Sciatic nerve (tissue), 2 donors: Measurements from ENCODE around the gene LPP. TPM values are rescaled to one million over a fixed set of nuclear protein-coding genes. Genes with fewer than 3 reads are reported as not detected.
A peak's percentile ranks its signal among the peaks of the same experiment; 100 is the strongest.
"Not testable (repeated sequence)": the region's sequence is repeated elsewhere in the genome, so short reads cannot be mapped to it uniquely, and the experiment has no call there.

Experiments
- ATAC-seq: fragments of 200-7000 bp; cut with Tn5 transposase; one replicate; pipeline ENCODE4 v1.9.1; 2020; ENCODE audit warnings: mild to moderate bottlenecking, moderate library complexity
- DNase-seq: peaks from one replicate; pipeline ENCODE4 v3.0.0-alpha.2; 2020; ENCODE audit warnings: low spot score
- intact Hi-C: fragments of 100-400 bp; cut with DNase I; formaldehyde crosslinking; loops from one replicate; pipeline ENCODE4 v1.14.2; 2022
- total RNA-seq: library from RNA; stranded (reverse); fragmentation: NEBNext Ultra II Directional; extraction: Animal tissue kit (Norgen Biotek cat#: 25700); gene quantifications from one replicate; pipeline ENCODE4 v1.2.1, GENCODE V29; 2021
- donor health status: DM: no; HTN: no; CAD: no.
- donor health status: DM: no; HTN: no; CAD: no.

LPP gene
- total RNA-seq, 1 donor from 2014 or later: 231 TPM

DNA sequence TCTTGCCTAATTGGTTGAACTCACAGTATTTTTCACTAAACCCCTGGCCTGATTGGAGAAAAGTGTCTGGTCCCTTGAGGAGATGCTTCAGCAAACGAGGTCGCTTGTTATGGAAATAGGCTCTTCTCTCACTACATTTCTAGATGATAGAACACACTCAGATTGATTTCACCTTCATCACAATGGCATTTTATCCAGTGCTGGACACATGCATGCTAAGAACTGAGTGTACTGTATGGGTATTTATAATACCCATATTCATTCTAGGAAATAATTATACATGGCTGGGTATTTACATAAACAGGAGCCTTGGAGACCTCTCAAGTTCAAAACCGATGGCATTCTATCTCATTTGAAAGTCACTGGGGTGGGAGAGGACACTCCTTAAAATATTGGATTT, 444.9 kb downstream of the LPP start:
- ATAC-seq: no peak
- intact Hi-C loops: no loop called here
- DNase-seq: no peak

GRCh38 chr3:188602111-188602510, 448.2 kb downstream of the LPP start:
- ATAC-seq: no peak
- intact Hi-C loops: no loop called here
- no peak for DNase-seq

GRCh38 chr3:188602620-188603019, 448.7 kb downstream of the LPP start:
- intact Hi-C loops: no loop called here
- no peak for ATAC-seq
- DNase-seq: no peak

DNA sequence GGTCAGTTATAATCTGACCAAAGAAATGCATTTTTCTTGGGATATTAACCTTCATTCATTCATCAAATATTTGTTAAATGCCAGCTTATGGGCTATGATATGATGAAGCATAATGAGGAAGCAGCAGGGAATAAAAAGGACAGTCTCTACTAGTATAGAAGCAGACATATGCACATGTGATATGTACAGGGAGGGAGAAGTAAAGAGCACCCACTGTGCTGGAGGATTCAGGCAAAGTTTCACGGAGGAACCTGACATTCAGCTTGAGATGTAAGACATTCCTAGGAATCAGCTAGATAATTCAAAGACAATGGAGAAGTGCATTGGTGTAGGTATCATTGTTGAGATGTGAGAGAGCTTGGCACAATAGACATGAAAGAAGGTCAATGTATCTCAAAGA, 450.7 kb downstream of the LPP start:
- intact Hi-C loops: no loop called here
- ATAC-seq (no peak), DNase-seq (no peak)

DNA sequence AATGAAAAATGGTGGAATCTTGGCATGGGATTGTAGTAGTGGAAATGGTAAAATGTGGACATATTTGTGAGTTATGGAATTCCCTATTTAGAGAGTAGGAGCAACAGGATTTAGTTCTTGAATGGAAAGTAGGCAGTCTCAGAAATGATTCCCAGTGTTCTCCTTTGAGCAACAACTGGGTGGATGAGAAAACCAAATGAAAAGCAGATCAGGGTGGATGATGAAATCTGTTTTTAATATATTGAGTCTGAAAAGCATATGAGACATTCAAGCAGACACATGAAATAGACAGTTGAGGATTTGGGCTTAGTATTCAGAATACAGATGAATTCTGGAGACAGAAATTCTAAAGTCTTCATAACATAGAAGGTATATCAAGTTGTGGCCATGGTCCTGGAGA, 451.3 kb downstream of the LPP start:
- DNase-seq (no peak), ATAC-seq (peak; percentile 54)
- intact Hi-C loops: no loop called here

- intact Hi-C loops: no loop called here
- ATAC-seq (no peak), DNase-seq (no peak)
Observed at GRCh38 chr3:188605905-188606304, 451.9 kb downstream of the LPP start.

- intact Hi-C loops: no loop called here
- ATAC-seq (no peak), DNase-seq (no peak)
Observed at GRCh38 chr3:188607805-188608315, 453.9 kb downstream of the LPP start.

DNA sequence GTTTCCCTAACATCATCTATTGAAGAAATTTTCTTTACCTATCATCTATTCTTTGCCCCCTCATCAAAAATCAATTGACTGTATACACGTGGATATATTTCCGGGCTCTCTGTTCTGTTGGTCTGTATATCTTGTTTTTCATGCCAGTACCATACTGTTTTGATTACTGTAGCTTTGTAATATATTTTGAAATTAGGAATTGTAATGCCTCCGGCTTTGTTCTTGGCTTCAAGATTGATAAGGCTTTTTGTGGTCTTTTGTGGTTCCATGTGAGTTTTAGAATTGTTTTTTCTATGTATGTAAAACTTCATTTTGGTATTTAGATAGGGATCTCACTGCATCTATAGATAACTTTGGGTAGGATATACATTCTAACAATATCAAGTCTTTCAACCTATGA, 454.4 kb downstream of the LPP start:
- intact Hi-C loops: no loop called here
- ATAC-seq (no peak), DNase-seq (no peak)

DNA sequence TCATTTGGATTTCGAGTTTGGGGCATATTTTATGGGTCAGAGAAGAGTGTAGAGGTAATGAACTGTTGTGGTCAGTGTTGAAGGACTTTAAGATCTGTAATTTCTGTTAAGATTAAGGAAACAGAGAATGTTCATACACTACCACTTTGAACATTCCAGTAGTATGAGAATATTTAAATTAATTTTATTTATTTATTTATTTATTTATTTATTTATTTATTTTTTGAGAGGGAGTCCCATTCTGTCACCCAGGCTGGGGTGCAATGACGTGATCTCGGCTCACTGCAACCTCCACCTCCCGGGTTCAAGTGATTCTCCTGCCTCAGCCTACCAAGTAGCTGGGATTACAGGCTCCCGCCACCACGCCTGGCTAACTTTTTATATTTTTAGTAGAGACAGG, 459.8 kb downstream of the LPP start:
- intact Hi-C loops, DNase-seq, ATAC-seq: not testable (repeated sequence)

DNA sequence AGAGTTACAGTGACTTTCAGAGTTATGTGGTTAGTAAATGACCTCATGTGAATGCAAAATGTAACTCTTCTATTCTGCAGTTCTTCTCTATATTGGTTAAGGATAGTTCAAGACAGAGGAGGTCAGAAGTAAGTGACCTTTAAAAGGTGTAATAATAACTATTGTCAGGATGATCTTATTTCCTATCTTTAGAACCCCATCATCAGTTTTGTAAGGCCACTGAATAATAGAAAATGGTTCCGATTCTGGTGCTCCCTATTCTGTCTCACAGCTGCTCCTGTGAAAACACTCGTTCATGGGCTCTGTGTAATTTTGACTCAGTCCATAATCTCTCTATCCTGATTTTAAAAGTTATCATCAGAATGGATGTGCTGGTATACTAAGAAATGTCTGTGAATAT, 463.3 kb downstream of the LPP start:
- DNase-seq: no peak
- intact Hi-C loops: no loop called here
- ATAC-seq: no peak

DNA sequence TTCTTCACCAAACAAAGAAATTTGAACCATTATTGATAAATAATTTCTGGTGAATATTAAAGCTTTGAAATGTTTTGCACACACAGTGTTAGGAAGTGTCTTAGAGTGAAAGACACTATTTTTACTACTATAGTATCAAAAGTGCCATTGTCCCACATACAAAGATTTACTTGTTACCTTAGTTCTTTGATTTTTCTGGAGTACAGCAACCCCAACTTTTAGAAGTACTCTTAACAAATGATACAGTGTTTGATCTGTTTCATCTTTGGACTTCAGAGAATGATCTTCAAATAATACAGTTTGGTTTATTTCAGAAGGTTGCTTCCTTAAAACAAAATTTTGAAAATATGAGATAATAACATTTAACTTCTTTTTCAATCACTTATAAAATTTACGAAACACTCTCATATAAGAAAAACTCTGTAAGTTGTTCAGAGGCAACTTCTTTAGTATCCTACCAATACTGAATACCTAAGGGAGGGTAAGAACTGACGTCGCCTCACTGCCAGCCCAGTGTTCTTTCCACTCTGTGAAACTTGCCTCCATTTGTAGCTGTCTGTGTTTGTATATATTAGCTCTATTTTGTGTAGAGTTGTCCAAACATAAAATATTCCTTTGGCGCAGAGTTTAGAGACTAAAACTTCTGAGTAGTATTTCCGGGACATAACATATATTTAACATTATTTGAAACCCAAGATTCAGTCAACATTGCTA, 464.2 kb downstream of the LPP start:
- ATAC-seq (no peak), DNase-seq (no peak)
- intact Hi-C loops: no loop called here

GRCh38 chr3:188620752-188621151, 466.8 kb downstream of the LPP start:
- no peak for ATAC-seq
- no peak for DNase-seq
- intact Hi-C loops: no loop called here

GRCh38 chr3:188624384-188624783, 470.4 kb downstream of the LPP start:
- DNase-seq (no peak), ATAC-seq (peak; percentile 92)
- intact Hi-C loops: no loop called here

- ATAC-seq (no peak), DNase-seq (no peak)
- intact Hi-C loops: no loop called here
Observed at GRCh38 chr3:188624828-188625227, 470.9 kb downstream of the LPP start.

DNA sequence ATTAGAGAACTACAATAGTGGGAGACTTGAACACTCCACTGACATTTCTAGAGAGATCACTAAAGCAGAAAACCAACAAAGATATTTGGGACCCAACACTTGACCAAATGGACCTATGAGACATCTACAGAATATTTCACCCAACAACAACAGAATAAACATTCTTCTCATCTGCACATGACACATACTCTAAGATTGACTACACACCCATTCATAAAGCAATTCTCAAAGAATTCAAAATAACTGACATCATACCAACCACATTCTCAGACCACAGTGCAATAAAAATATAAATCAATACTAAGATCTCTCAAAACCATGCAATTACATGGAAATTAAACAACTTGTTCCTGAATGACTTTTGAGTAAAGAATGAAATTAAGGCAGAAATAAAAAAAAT, 473.7 kb downstream of the LPP start:
- ATAC-seq: no peak
- intact Hi-C loops: no loop called here
- DNase-seq: no peak

- intact Hi-C loops: no loop called here
- DNase-seq (no peak), ATAC-seq (no peak)
Observed at GRCh38 chr3:188631291-188632010, 477.5 kb downstream of the LPP start.

- ATAC-seq: no peak
- DNase-seq: no peak
- intact Hi-C loops: no loop called here
Observed at GRCh38 chr3:188633206-188633605, 479.2 kb downstream of the LPP start.

GRCh38 chr3:188634285-188634684, 480.3 kb downstream of the LPP start:
- intact Hi-C loops: no loop called here
- ATAC-seq (no peak), DNase-seq (no peak)

DNA sequence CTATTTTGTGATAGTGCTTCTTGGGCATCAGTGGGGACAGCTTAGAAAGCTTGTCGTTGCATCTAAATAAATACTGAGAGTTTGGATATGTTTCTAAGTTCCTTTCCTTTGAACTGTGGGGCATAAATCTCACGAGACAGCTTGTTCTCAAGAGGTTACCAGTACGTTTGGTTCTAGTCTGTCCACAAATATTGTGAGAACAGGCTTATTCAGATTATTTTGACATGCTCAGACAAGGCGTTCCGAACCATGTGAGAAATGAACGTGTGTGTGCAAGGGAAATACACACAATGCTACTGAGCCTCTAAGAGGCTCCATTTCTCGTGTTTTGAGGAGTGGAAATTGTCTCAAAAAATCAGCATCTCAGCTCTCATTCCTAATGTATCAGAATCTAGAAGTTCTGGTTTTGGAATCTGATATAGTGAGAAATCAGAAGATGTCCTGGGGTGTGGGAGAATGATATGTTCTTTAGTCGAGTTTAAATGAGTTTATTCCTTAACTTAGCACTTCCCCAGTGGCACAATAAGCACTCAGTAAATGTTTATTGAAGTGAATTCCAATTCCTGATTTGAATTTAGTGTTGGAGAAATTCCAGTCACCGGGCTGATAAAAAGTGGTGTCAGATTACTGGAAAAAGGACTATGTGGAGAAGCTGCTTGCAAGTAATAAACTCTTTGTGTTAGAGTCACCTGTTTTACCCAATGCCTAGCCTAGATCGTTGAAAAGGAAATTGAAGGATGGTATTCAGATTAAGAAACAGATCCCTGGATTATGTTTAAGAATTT, 481.5 kb downstream of the LPP start:
- DNase-seq: no peak
- intact Hi-C loops: no loop called here
- peak; percentile 42 for ATAC-seq

DNA sequence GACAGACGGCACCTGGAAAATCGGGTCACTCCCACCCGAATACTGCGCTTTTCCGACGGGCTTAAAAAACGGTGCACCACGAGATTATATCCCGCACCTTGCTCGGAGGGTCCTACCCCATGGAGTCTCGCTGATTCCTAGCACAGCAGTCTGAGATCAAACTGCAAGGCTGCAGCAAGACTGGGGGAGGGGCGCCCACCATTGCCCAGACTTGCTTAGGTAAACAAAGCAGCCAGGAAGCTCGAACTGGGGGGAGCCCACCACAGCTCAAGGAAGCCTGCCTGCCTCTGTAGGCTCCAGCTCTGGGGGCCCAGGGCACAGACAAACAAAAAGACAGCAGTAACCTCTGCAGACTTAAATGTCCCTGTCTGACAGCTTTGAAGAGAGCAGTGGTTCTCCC, 482.3 kb downstream of the LPP start:
- intact Hi-C loops, ATAC-seq, DNase-seq: not testable (repeated sequence)
